ENCODE results near the gene NELFA. TPM values are rescaled to one million over a fixed set of nuclear protein-coding genes. Genes with fewer than 3 reads are reported as not detected.

NELFA gene
- total RNA-seq, 4 donors from 2014 or later: 23.1 to 36.8 (median 25.0) TPM

DNA sequence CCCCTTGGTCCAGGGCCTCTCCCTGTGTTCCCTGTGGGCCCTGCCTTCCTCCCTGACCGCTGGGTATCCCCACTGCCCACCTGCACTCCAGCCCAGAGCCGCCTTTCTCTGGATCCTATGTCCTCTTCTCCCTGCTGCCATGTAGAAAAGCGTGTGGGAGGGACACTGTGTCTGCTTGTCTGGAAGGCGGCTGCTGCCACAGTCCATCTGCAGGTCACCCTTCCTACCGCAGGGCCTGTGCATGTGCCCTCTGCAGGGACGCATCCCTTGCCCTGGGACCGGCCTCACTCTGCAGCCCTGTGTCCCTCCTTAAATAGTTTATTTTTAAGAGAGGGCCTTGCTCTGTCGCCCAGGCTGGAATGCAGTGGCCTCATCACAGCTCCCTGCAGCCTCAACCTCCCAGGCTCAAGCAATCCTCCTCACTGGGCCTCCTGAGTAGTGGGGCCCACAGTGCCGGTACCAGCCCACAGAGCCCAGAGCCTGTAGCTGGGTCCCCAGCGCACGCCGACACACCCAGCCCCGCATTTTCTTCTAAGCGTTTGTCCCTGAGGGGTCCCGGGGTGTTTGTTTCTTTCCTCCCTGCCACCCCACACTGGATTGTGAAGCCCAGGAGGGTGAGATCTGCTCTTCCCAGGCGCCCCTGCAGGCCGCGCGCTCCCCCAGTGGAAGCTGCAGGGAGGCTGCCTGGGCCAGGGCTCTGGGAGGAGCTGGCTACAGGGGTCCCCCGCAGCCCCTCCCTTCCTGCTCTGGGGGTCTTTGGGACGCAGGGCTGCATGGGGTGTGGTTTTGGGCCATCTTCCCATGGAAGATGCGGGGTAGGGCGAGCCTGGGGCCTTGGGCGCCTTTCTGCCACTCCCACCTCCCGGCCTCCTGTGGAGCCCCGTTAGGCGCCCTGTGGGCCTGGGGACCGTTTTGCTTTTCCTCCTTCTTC is 37.5 kb upstream of the NELFA start:
- no peak overlapping the region for H3K27ac ChIP-seq
- no peak for TF ChIP-seq CTCF (IDR thresholded peaks at IDR 0.05)
- TF ChIP-seq POLR2A (IDR thresholded peaks at IDR 0.05): no peak
- peaks cover 10 to 29% (median 15%) of the 10 kb centered on the region in 3 donors for H3K4me1 ChIP-seq
- no peaks in the 10 kb centered on the region for H3K9me3 ChIP-seq
- H3K27me3 ChIP-seq: peaks cover 4 to 86% (median 6%) of the 10 kb centered on the region in 4 donors
- intact Hi-C loops (cut with DNase I): no loop called here
- WGBS, 2 donors: 75 to 92% methylated on average over 8 to 13 of the region's 28 CpGs
- H3K4me3 ChIP-seq: no peak overlapping the region
- H3K36me3 ChIP-seq: no peaks in the 10 kb centered on the region
- no peak for DNase-seq

- intact Hi-C loops (cut with DNase I): no loop called here
- Histone ChIP-seq H3K4me3 (no peak overlapping the region), H3K9me3 (no peaks in the 10 kb centered on the region), H3K27me3 (peaks cover 8 to 88% (median 11%) of the 10 kb centered on the region in 4 donors), H3K4me1 (peaks cover 18 to 36% (median 23%) of the 10 kb centered on the region in 3 donors), H3K27ac (no peak overlapping the region), H3K36me3 (no peaks in the 10 kb centered on the region)
- DNase-seq: no peak
- TF ChIP-seq POLR2A (IDR thresholded peaks at IDR 0.05): no peak
- 68 to 70% methylated on average over 10 to 11 of the region's 11 CpGs for WGBS, 2 donors
These were observed 36.8 kb upstream of the NELFA start for GRCh38 chr4:2045518-2045951.

- DNase-seq: no peak
- H3K4me1 ChIP-seq: peaks cover 21 to 42% (median 24%) of the 10 kb centered on the region in 3 donors
- H3K27ac ChIP-seq: no peak overlapping the region
- H3K36me3 ChIP-seq: no peaks in the 10 kb centered on the region
- TF ChIP-seq POLR2A (IDR thresholded peaks at IDR 0.05) (no peak), CTCF (IDR thresholded peaks at IDR 0.05) (no peak)
- 83 to 86% methylated on average over 9 to 10 of the region's 18 CpGs for WGBS, 2 donors
- no peaks in the 10 kb centered on the region for H3K9me3 ChIP-seq
- no peak overlapping the region for H3K4me3 ChIP-seq
- peaks cover 8 to 93% (median 15%) of the 10 kb centered on the region in 4 donors for H3K27me3 ChIP-seq
- intact Hi-C loops (cut with DNase I): no loop called here
These were observed 36.1 kb upstream of the NELFA start for GRCh38 chr4:2044542-2045517.

DNA sequence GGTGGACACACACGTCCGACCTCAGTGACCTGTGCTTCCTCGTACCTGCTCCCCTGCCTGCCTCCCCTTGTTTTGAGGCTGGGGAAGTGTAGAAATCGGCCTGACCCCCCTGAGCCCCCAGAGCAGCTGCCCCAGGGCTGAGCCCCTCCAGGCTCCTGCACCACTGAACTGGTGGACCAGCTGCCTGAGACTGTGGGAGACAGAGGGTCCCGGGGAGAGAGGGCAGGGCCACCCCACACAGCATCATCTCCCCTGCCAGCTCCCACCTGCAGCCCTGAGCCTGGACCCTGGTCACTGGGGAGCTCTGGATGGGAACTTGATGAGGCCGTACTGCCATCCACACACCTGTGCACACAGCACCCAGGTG is 35.3 kb upstream of the NELFA start:
- intact Hi-C loops (cut with DNase I): no loop called here
- H3K27me3 ChIP-seq: peaks cover 8 to 93% (median 15%) of the 10 kb centered on the region in 4 donors
- H3K27ac ChIP-seq: no peak overlapping the region
- H3K9me3 ChIP-seq: no peaks in the 10 kb centered on the region
- no peaks in the 10 kb centered on the region for H3K36me3 ChIP-seq
- DNase-seq: no peak
- no peak for TF ChIP-seq CTCF (IDR thresholded peaks at IDR 0.05)
- TF ChIP-seq POLR2A (IDR thresholded peaks at IDR 0.05): no peak
- peaks cover 21 to 42% (median 24%) of the 10 kb centered on the region in 3 donors for H3K4me1 ChIP-seq
- WGBS, 2 donors: 85% methylated on average over 2 of the region's 6 CpGs; no CpG with 5 or more reads in 1 of the 2 donors
- H3K4me3 ChIP-seq: no peak overlapping the region

- H3K4me3 ChIP-seq: no peak overlapping the region
- peaks cover 8 to 95% (median 15%) of the 10 kb centered on the region in 4 donors for H3K27me3 ChIP-seq
- no peak for DNase-seq
These were observed 34.8 kb upstream of the NELFA start for GRCh38 chr4:2043396-2044118.

More at GRCh38 chr4:2043396-2044118, 34.8 kb upstream of the NELFA start:
- TF ChIP-seq POLR2A (IDR thresholded peaks at IDR 0.05): no peak
- TF ChIP-seq CTCF (IDR thresholded peaks at IDR 0.05): no peak
- Histone ChIP-seq H3K36me3 (no peaks in the 10 kb centered on the region), H3K27ac (no peak overlapping the region), H3K4me1 (peaks cover 21 to 40% (median 24%) of the 10 kb centered on the region in 3 donors), H3K9me3 (no peaks in the 10 kb centered on the region)
- intact Hi-C loops (cut with DNase I): no loop called here
- WGBS, 2 donors: 70 to 88% methylated on average over 3 to 5 of the region's 18 CpGs
